Activated B cell treated with CpG ODN at 0.5 μM for 24 hours (primary cell): ENCODE measurements around the gene GLI3. TPM values are rescaled to one million over a fixed set of nuclear protein-coding genes. Genes with fewer than 3 reads are reported as not detected.

Experiments used
- ATAC-seq: fragments of 200-7000 bp; cut with Tn5 transposase; one replicate; pipeline ENCODE4 v1.10.0; 2021; ENCODE audit warnings: low read depth, mild to moderate bottlenecking, moderate library complexity
- CTCF ChIA-PET: fragments of 350-600 bp; sonication (Branson Sonifier 250); formaldehyde crosslinking; loops from one replicate; lab custom pipeline; 2021; ENCODE audit warnings: antibody characterized with exemption; lab: Charles Lee
- POLR2A ChIA-PET: fragments of 350-600 bp; sonication (Branson Sonifier 250); formaldehyde crosslinking; loops from one replicate; lab custom pipeline; 2021; ENCODE audit warnings: antibody characterized with exemption; lab: Charles Lee
- DNase-seq: peaks from one replicate; pipeline ENCODE4 v3.0.0; 2022
- H3K27ac Mint-ChIP-seq: one replicate; pipeline ENCODE4 v1.8.0; 2020; ENCODE audit warnings: mixed read lengths
- H3K27me3 Mint-ChIP-seq: one replicate; pipeline ENCODE4 v1.8.0; 2021; ENCODE audit warnings: mixed read lengths
- H3K36me3 Mint-ChIP-seq: one replicate; pipeline ENCODE4 v1.8.0; 2021; ENCODE audit warnings: low read depth, mixed read lengths
- H3K4me1 Mint-ChIP-seq: one replicate; pipeline ENCODE4 v1.8.0; 2021; ENCODE audit warnings: mixed read lengths
- H3K4me3 Mint-ChIP-seq: one replicate; pipeline ENCODE4 v1.8.0; 2020; ENCODE audit warnings: mild to moderate bottlenecking, mixed read lengths
- H3K9me3 Mint-ChIP-seq: one replicate; pipeline ENCODE4 v1.8.0; 2020; ENCODE audit warnings: mixed read lengths
- intact Hi-C: fragments of 100-400 bp; cut with micrococcal nuclease; formaldehyde crosslinking; loops from one replicate; pipeline ENCODE4 v1.15.1; 2024
- total RNA-seq: library from RNA; stranded (reverse); gene quantifications from 2 replicates; pipeline ENCODE4 v1.2.3, GENCODE V29; 2022
- TF ChIP-seq, protein P1 (sequence below): fragments of 200-600 bp; IDR thresholded peaks from one replicate; pipeline ENCODE4 v1.8.0; 2022; ENCODE audit warnings: antibody characterized with exemption, mild to moderate bottlenecking

Gene GLI3
- total RNA-seq, 1 donor from 2014 or later: not detected

DNA sequence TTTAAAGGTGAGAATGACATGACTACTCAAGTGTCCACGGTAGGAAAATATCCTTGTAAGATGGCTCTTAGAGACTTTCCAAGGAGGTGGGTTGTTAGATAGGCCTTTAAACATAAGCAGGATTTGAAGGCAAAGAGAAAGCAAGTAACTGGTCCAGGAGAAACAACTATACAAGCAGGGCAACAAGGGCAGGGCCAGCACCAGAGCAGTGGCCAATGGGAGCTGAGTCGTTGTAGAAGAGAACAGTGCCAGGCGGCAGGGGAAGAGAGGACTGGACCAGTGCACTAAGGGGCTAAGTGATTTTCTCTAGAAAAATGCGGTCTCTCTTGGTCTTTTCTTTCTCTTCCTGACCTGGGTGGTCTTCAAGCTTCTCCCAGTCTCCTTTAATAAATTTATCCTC, 94.9 kb downstream of the GLI3 start:
- Mint-ChIP-seq H3K27me3 (peaks cover 15% of the 10 kb centered on the region), H3K4me3 (no peak overlapping the region)

GRCh38 chr7:42139751-42140150, 97.3 kb downstream of the GLI3 start:
- CTCF ChIA-PET: no interaction called here

More for the DNA sequence above, 94.9 kb downstream of the GLI3 start:
- ChIA-PET POLR2A (no interaction called here), CTCF (no interaction called here)
- intact Hi-C loops: no loop called here
- Mint-ChIP-seq H3K4me1 (no peaks in the 10 kb centered on the region), H3K36me3 (no peaks in the 10 kb centered on the region), H3K27ac (no peak overlapping the region), H3K9me3 (no peaks in the 10 kb centered on the region)
- ATAC-seq (no peak), DNase-seq (no peak)
- TF ChIP-seq, protein P1, sequence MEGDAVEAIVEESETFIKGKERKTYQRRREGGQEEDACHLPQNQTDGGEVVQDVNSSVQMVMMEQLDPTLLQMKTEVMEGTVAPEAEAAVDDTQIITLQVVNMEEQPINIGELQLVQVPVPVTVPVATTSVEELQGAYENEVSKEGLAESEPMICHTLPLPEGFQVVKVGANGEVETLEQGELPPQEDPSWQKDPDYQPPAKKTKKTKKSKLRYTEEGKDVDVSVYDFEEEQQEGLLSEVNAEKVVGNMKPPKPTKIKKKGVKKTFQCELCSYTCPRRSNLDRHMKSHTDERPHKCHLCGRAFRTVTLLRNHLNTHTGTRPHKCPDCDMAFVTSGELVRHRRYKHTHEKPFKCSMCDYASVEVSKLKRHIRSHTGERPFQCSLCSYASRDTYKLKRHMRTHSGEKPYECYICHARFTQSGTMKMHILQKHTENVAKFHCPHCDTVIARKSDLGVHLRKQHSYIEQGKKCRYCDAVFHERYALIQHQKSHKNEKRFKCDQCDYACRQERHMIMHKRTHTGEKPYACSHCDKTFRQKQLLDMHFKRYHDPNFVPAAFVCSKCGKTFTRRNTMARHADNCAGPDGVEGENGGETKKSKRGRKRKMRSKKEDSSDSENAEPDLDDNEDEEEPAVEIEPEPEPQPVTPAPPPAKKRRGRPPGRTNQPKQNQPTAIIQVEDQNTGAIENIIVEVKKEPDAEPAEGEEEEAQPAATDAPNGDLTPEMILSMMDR: no peak

GRCh38 chr7:42138691-42139090, 98.3 kb downstream of the GLI3 start:
- no peaks in the 10 kb centered on the region for H3K4me1 Mint-ChIP-seq
- CTCF ChIA-PET: no interaction called here
- POLR2A ChIA-PET: no interaction called here
- peaks cover 15% of the 10 kb centered on the region for H3K27me3 Mint-ChIP-seq
- no peaks in the 10 kb centered on the region for H3K36me3 Mint-ChIP-seq
- ATAC-seq (no peak), DNase-seq (no peak)
- H3K4me3 Mint-ChIP-seq: no peak overlapping the region
- H3K27ac Mint-ChIP-seq: no peak overlapping the region
- H3K9me3 Mint-ChIP-seq: no peaks in the 10 kb centered on the region
- intact Hi-C loops: no loop called here
- TF ChIP-seq, protein P1: no peak

More at GRCh38 chr7:42139751-42140150, 97.3 kb downstream of the GLI3 start:
- intact Hi-C loops: no loop called here
- DNase-seq (no peak), ATAC-seq (no peak)
- Mint-ChIP-seq H3K36me3 (no peaks in the 10 kb centered on the region), H3K27me3 (peaks cover 14% of the 10 kb centered on the region), H3K4me3 (no peak overlapping the region), H3K4me1 (no peaks in the 10 kb centered on the region), H3K9me3 (no peaks in the 10 kb centered on the region), H3K27ac (no peak overlapping the region)
- POLR2A ChIA-PET: no interaction called here
- TF ChIP-seq, protein P1: no peak

DNA sequence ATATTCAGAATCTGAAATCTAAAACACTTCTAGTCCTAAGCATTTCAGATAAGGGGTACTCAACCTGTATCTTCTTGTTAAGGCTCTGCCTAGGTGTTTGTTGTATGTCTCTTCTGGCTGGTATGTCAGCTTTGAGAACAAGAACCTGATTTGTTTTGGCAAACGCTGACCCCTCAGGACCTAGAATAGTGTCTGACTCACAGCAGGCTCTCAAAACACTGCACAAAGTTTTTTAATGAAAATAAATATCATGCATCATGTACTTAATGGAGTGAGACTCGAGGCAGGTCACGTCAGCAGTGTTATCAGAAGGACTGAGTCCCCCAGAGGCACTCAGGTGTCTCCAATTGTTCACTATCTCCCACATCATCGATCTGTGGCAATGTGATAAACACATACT, 99.1 kb downstream of the GLI3 start:
- intact Hi-C loops: no loop called here
- H3K27ac Mint-ChIP-seq: no peak overlapping the region
- no peaks in the 10 kb centered on the region for H3K9me3 Mint-ChIP-seq
- DNase-seq: no peak
- no peaks in the 10 kb centered on the region for H3K36me3 Mint-ChIP-seq
- no peak for ATAC-seq
- H3K4me1 Mint-ChIP-seq: no peaks in the 10 kb centered on the region
- H3K27me3 Mint-ChIP-seq: peaks cover 10% of the 10 kb centered on the region
- ChIA-PET POLR2A (no interaction called here), CTCF (no interaction called here)
- TF ChIP-seq, protein P1: no peak
- no peak overlapping the region for H3K4me3 Mint-ChIP-seq

GRCh38 chr7:42137431-42137830, 99.6 kb downstream of the GLI3 start:
- CTCF ChIA-PET: no interaction called here
- intact Hi-C loops: no loop called here
- DNase-seq (no peak), ATAC-seq (no peak)
- TF ChIP-seq, protein P1: no peak
- Mint-ChIP-seq H3K4me3 (no peak overlapping the region), H3K9me3 (no peaks in the 10 kb centered on the region), H3K36me3 (no peaks in the 10 kb centered on the region), H3K27me3 (peaks cover 10% of the 10 kb centered on the region), H3K27ac (no peak overlapping the region), H3K4me1 (no peaks in the 10 kb centered on the region)
- POLR2A ChIA-PET: no interaction called here
